Loucy (cell line): ENCODE results near the gene BMP6.

ENCODE experiments used
- CTCF ChIP-seq: fragments of 200-600 bp; sonication (generic); conservative IDR thresholded peaks from 2 replicates; pipeline ENCODE4 v1.5.1; 2014; ENCODE audit warnings: mild to moderate bottlenecking, antibody characterized with exemption, low read length
- EZH2phosphoT487 ChIP-seq: fragments of 200-600 bp; IDR thresholded peaks from 2 replicates; pipeline ENCODE4 v1.6.1; 2018; ENCODE audit warnings: antibody characterized with exemption, mild to moderate bottlenecking, moderate library complexity, borderline replicate concordance

- TF ChIP-seq EZH2phosphoT487 = no peak
- no peak for TF ChIP-seq CTCF
Observed at GRCh38 chr6:7910298-7910653, 184.4 kb downstream of the BMP6 start.
